ENCODE results near the gene LHFPL4. TPM values are rescaled to one million over a fixed set of nuclear protein-coding genes. Genes with fewer than 3 reads are reported as not detected.
"Not testable (repeated sequence)": the region's sequence is repeated elsewhere in the genome, so short reads cannot be mapped to it uniquely, and the experiment has no call there.

The LHFPL4 gene
- polyA plus RNA-seq, 1 donor = 1.1 TPM

DNA sequence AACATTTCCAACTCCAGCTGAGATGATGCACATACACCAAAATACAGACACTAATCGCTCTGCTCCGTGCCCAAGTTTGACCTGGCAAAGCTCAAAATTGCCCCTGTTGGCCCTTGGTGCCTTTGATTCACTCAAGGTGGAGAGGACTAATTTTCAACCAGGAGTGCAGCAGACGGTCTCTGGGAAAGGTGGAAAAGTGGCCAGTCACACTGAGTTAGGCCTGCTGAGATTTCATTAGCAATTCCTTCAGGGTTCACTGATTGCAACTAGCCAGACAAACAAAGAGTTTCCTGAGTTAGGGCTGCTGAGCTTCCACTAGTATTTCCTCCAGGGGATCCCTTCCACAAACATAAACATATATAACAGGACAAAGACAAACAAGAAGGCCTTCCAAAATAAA lies 28.7 kb upstream of the LHFPL4 start:
- no peaks in the 10 kb centered on the region for H3K36me3 ChIP-seq (ENCODE audit: control insufficient read depth, insufficient read depth, low read length)
- no peak for DNase-seq
- no CpG with 5 or more reads among the region's 3 CpGs for WGBS (ENCODE audit: insufficient coverage, low lambda C conversion rate)
- H3K27me3 ChIP-seq (ENCODE audit: control insufficient read depth, insufficient read depth, low read length) = no peaks in the 10 kb centered on the region
- H3K9me3 ChIP-seq (ENCODE audit: control insufficient read depth, low read depth, low read length) = peaks cover 4% of the 10 kb centered on the region
- no peak overlapping the region for H3K4me3 ChIP-seq (ENCODE audit: low read length)
- H3K27ac ChIP-seq (ENCODE audit: low read length) = no peak overlapping the region
- no peaks in the 10 kb centered on the region for H3K4me1 ChIP-seq (ENCODE audit: control insufficient read depth, insufficient read depth, low read length)

DNA sequence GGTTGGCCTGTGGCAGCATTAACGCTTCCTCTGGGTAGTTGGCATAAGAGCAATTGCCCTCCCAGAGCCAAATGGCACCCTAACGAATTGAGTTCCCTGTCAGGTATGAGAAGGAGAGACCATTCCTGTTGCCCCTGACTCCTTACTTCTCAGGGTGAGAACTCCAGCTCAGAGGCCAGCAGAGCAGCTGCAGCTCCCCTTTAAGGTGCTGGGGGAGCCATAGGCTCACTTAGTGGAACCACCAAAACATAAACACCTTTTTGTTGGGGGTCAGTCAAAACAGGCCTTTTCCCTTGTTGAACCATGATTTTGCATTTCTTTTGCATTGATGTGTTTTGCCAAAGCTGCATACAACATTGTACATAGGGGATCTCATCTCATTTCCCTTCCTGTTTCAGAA lies 28.1 kb upstream of the LHFPL4 start:
- no peaks in the 10 kb centered on the region for H3K27me3 ChIP-seq (ENCODE audit: control insufficient read depth, insufficient read depth, low read length)
- H3K4me1 ChIP-seq (ENCODE audit: control insufficient read depth, insufficient read depth, low read length) = no peaks in the 10 kb centered on the region
- H3K27ac ChIP-seq (ENCODE audit: low read length) = no peak overlapping the region
- H3K9me3 ChIP-seq (ENCODE audit: control insufficient read depth, low read depth, low read length) = peaks cover 4% of the 10 kb centered on the region
- no peaks in the 10 kb centered on the region for H3K36me3 ChIP-seq (ENCODE audit: control insufficient read depth, insufficient read depth, low read length)
- DNase-seq = no peak
- no CpG with 5 or more reads among the region's 2 CpGs for WGBS (ENCODE audit: insufficient coverage, low lambda C conversion rate)
- no peak overlapping the region for H3K4me3 ChIP-seq (ENCODE audit: low read length)

DNA sequence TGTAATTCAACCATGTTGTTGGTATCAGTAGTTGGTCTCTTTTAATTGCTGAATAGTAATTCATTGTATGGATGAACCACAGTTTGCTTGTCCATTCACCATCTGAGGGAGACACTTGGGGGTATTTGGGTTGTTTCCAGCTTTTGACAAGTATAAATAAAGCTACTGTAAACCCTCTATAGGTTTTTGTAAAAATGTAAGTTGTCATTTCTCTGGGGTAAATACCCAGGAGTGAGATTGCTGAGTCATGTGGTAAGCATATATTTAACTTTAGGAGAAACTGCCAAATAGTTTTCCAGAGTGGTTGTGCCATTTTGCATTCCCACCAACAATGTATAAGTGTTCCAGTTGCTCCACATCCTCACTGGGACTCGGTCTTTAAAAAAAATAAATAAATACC lies 15.4 kb upstream of the LHFPL4 start:
- peaks cover 7% of the 10 kb centered on the region for H3K9me3 ChIP-seq (ENCODE audit: control insufficient read depth, low read depth, low read length)
- no peak overlapping the region for H3K27ac ChIP-seq (ENCODE audit: low read length)
- H3K36me3 ChIP-seq (ENCODE audit: control insufficient read depth, insufficient read depth, low read length) = no peaks in the 10 kb centered on the region
- no peak for DNase-seq
- no CpG with 5 or more reads among the region's 1 CpG for WGBS (ENCODE audit: insufficient coverage, low lambda C conversion rate)
- no peak overlapping the region for H3K4me3 ChIP-seq (ENCODE audit: low read length)
- H3K27me3 ChIP-seq (ENCODE audit: control insufficient read depth, insufficient read depth, low read length) = no peaks in the 10 kb centered on the region
- no peaks in the 10 kb centered on the region for H3K4me1 ChIP-seq (ENCODE audit: control insufficient read depth, insufficient read depth, low read length)

DNA sequence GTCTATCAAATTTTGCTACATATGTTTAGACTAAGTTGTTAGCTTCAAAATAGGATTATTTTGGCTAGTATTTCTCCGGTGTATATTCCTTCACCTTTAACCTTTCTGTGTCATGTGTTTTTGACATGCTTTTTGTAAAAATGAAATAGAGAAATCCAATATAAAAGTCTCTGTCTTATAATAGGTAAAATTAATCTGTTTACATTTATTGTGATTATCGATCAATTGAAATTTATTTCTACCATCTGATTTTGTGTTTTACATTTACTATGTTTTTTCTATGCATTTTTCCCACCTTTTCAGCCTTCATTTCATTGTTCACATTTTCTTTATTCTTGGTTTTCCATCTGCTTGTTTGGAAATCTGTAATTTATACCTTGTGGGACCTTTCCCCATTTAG lies 11.7 kb upstream of the LHFPL4 start:
- Histone ChIP-seq H3K27ac (ENCODE audit: low read length) (no peak overlapping the region), H3K9me3 (ENCODE audit: control insufficient read depth, low read depth, low read length) (peaks cover 7% of the 10 kb centered on the region), H3K4me1 (ENCODE audit: control insufficient read depth, insufficient read depth, low read length) (no peaks in the 10 kb centered on the region), H3K27me3 (ENCODE audit: control insufficient read depth, insufficient read depth, low read length) (no peaks in the 10 kb centered on the region), H3K4me3 (ENCODE audit: low read length) (no peak overlapping the region), H3K36me3 (ENCODE audit: control insufficient read depth, insufficient read depth, low read length) (no peaks in the 10 kb centered on the region)
- no peak for DNase-seq
- WGBS (ENCODE audit: insufficient coverage, low lambda C conversion rate) = 85% methylated on average over 2 of the region's 2 CpGs

DNA sequence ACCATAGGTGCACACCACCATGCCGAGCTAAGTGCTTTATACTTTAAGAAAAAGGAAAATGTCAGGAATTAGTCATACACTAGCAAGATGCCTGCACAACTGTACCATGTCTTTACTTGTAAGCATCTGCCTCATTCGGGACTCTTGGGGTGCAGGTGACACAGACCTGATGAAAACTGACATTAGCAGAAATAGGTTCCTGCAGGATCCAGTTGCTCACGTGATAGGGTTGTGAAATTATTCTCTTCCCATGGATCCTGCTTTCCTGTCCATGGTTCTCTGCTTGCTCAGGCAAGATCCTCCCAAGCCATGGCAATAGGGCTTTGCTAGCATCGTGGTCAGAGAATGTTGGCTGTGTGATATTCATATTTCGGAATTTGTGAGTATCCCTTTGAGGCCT lies 10.2 kb upstream of the LHFPL4 start:
- H3K27me3 ChIP-seq (ENCODE audit: control insufficient read depth, insufficient read depth, low read length) = no peaks in the 10 kb centered on the region
- H3K4me3 ChIP-seq (ENCODE audit: low read length) = no peak overlapping the region
- 60% methylated on average over 1 of the region's 5 CpGs for WGBS (ENCODE audit: insufficient coverage, low lambda C conversion rate)
- DNase-seq = no peak
- H3K36me3 ChIP-seq (ENCODE audit: control insufficient read depth, insufficient read depth, low read length) = no peaks in the 10 kb centered on the region
- no peaks in the 10 kb centered on the region for H3K4me1 ChIP-seq (ENCODE audit: control insufficient read depth, insufficient read depth, low read length)
- H3K9me3 ChIP-seq (ENCODE audit: control insufficient read depth, low read depth, low read length) = peaks cover 3% of the 10 kb centered on the region
- no peak overlapping the region for H3K27ac ChIP-seq (ENCODE audit: low read length)

DNA sequence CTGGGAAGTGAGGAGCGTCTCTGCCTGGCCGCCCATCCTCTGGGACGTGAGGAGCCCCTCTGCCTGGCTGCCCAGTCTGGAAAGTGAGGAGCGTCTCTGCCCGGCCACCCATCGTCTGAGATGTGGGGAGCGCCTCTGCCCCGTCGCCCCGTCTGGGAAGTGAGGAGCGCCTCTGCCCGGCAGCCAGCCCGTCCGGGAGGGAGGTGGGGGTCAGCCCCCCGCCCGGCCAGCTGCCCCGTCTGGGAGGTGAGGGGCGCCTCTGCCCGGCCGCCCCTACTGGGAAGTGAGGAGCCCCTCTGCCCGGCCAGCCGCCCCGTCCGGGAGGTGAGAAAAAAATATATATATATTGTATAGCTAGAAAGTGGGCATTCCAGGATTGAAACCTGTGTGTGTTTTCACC lies 6.4 kb upstream of the LHFPL4 start:
- no CpG with 5 or more reads among the region's 24 CpGs for WGBS (ENCODE audit: insufficient coverage, low lambda C conversion rate)
- H3K27ac ChIP-seq (ENCODE audit: low read length); H3K9me3 ChIP-seq (ENCODE audit: control insufficient read depth, low read depth, low read length); DNase-seq; H3K4me1 ChIP-seq (ENCODE audit: control insufficient read depth, insufficient read depth, low read length); H3K36me3 ChIP-seq (ENCODE audit: control insufficient read depth, insufficient read depth, low read length); H3K4me3 ChIP-seq (ENCODE audit: low read length); H3K27me3 ChIP-seq (ENCODE audit: control insufficient read depth, insufficient read depth, low read length): not testable (repeated sequence)

DNA sequence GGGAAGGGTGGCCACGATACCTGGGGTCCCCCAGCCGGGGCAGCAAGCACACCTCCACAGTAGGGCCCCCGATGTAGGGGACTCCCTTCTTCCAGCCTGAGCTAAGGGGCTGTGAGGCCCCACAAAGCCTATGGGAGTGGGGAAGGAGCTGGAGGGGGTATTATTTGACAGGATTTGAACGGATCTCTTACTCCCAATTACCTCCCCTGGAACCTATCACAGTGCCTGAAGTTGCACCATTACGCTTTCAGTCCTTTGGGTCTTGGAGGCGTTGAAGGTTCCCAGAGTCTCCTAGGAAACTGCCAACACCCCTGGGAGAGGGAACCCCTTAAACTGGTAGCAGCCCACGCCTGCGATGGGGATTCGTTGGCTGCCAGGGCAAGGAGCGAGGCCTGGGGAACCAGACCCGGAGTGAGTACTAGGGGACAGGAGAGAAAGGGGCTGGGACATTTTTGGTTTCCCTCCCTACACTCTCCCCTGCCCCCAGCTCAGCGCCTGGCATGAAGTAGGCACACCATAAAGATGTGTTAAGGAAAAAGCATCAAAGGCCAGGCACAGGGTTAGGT lies 409 bp upstream of the LHFPL4 start:
- Histone ChIP-seq H3K4me1 (ENCODE audit: control insufficient read depth, insufficient read depth, low read length) (no peaks in the 10 kb centered on the region), H3K27me3 (ENCODE audit: control insufficient read depth, insufficient read depth, low read length) (peaks cover 32% of the 10 kb centered on the region), H3K27ac (ENCODE audit: low read length) (no peak overlapping the region), H3K4me3 (ENCODE audit: low read length) (no peak overlapping the region), H3K9me3 (ENCODE audit: control insufficient read depth, low read depth, low read length) (peaks cover 2% of the 10 kb centered on the region), H3K36me3 (ENCODE audit: control insufficient read depth, insufficient read depth, low read length) (no peaks in the 10 kb centered on the region)
- WGBS (ENCODE audit: insufficient coverage, low lambda C conversion rate) = no CpG with 5 or more reads among the region's 12 CpGs
- no peak for DNase-seq

DNA sequence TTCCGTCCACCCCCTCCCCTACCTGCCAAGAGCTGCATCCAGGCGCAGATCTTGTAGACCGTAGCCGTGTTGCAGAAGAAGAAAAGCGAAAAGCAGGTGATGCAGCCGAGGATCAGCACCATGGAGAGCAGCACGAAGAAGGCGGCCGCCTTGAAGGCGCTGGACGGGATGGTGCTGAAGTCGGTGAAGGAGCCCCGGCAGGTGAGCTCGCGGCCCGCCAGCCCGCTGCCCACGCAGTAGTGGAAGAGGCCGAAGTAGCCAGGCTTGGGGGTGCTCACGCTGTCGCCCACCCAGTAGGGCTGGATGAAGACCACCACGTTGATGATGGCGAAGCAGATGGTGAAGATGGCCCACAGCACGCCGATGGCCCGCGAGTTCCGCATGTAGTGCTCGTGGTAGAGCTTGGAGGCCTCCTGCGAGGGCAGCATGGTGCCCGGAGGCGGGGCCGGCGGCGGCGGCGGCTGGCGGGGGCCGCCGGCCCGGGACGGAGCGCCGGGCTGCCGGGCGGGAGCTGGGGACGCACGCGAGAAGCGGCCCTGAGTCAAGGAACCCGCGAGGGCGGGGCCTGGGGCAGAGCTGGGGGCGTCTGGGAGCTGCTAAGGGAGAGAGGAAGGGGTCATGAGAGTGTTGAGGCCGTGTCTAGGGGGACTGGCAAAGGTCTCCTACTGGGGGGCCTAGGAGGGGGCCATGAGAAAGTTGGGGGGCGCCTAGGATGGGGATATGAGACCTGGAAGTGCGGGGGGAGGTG lies 1.2 kb downstream of the LHFPL4 start:
- WGBS (ENCODE audit: insufficient coverage, low lambda C conversion rate) = no CpG with 5 or more reads among the region's 57 CpGs
- Histone ChIP-seq H3K27me3 (ENCODE audit: control insufficient read depth, insufficient read depth, low read length) (peaks cover 32% of the 10 kb centered on the region), H3K9me3 (ENCODE audit: control insufficient read depth, low read depth, low read length) (peaks cover 2% of the 10 kb centered on the region), H3K4me1 (ENCODE audit: control insufficient read depth, insufficient read depth, low read length) (no peaks in the 10 kb centered on the region), H3K4me3 (ENCODE audit: low read length) (no peak overlapping the region), H3K27ac (ENCODE audit: low read length) (no peak overlapping the region), H3K36me3 (ENCODE audit: control insufficient read depth, insufficient read depth, low read length) (no peaks in the 10 kb centered on the region)
- DNase-seq = peak; percentile 33 to 68

DNA sequence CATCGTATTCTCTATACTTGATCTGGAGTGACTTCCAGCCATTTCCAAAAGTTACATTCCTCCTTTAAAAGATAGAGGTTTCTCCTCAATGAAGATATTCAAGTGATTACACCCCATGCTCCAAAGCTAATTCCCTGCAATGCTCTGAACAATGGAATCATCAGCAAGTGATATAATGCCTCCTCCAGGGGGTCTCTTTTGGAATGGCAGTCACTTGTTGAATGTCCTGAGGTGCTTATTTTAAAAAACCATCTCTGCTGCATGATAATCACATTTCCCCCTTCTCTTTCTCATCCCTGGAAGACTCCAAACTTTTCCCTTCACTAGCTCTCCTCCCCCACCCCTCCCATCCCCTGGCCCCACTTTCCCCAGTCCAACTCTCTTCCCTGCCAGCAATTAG lies 2.6 kb downstream of the LHFPL4 start:
- Histone ChIP-seq H3K4me1 (ENCODE audit: control insufficient read depth, insufficient read depth, low read length) (no peaks in the 10 kb centered on the region), H3K27ac (ENCODE audit: low read length) (no peak overlapping the region), H3K4me3 (ENCODE audit: low read length) (no peak overlapping the region), H3K9me3 (ENCODE audit: control insufficient read depth, low read depth, low read length) (peaks cover 2% of the 10 kb centered on the region), H3K36me3 (ENCODE audit: control insufficient read depth, insufficient read depth, low read length) (no peaks in the 10 kb centered on the region), H3K27me3 (ENCODE audit: control insufficient read depth, insufficient read depth, low read length) (peaks cover 32% of the 10 kb centered on the region)
- DNase-seq = no peak
- no CpG with 5 or more reads among the region's 1 CpG for WGBS (ENCODE audit: insufficient coverage, low lambda C conversion rate)

DNA sequence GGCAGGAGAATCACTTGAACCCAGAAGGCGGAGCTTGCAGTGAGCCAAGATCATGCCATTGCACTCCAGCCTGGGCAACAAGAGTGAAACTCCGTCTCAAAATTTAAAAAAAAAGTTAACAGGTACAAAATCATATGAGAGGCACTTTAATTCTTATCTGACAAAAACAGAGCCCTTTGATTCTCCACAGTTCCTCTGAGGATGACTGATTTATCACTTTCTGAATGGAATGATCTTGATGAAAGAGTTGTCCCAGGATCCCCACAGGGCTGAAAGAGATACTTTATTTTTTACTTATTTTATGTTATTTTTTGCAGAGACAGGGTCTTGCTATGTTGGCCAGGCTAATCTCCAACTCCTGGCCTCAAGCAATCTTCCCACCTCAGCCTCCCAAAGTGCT lies 4.0 kb downstream of the LHFPL4 start:
- no peak for DNase-seq
- Histone ChIP-seq H3K27ac (ENCODE audit: low read length) (no peak overlapping the region), H3K4me3 (ENCODE audit: low read length) (no peak overlapping the region), H3K36me3 (ENCODE audit: control insufficient read depth, insufficient read depth, low read length) (no peaks in the 10 kb centered on the region), H3K4me1 (ENCODE audit: control insufficient read depth, insufficient read depth, low read length) (no peaks in the 10 kb centered on the region), H3K27me3 (ENCODE audit: control insufficient read depth, insufficient read depth, low read length) (peaks cover 25% of the 10 kb centered on the region), H3K9me3 (ENCODE audit: control insufficient read depth, low read depth, low read length) (peaks cover 2% of the 10 kb centered on the region)
- WGBS (ENCODE audit: insufficient coverage, low lambda C conversion rate) = 93% methylated on average over 2 of the region's 2 CpGs

DNA sequence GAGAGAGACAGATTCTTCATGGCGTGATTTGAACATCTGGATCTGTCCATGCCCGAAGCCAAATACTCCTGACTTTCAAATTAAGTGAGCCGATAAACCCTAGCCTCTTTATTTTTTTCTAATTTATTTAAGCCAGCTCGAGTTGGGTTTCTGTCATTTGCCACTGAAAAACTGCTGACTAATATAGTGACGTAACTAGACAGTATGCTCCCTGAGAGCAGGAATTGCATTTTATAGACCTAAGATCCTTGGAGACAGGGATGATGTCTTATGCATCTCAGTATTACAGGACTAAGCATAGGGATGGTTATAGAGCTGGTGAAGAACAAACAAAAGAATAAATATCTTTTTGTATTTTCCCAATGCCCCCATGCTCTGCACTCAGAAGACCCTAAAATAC lies 4.6 kb downstream of the LHFPL4 start:
- Histone ChIP-seq H3K27ac (ENCODE audit: low read length) (no peak overlapping the region), H3K4me3 (ENCODE audit: low read length) (no peak overlapping the region), H3K4me1 (ENCODE audit: control insufficient read depth, insufficient read depth, low read length) (no peaks in the 10 kb centered on the region), H3K27me3 (ENCODE audit: control insufficient read depth, insufficient read depth, low read length) (peaks cover 19% of the 10 kb centered on the region), H3K9me3 (ENCODE audit: control insufficient read depth, low read depth, low read length) (peaks cover 2% of the 10 kb centered on the region), H3K36me3 (ENCODE audit: control insufficient read depth, insufficient read depth, low read length) (no peaks in the 10 kb centered on the region)
- no peak for DNase-seq
- WGBS (ENCODE audit: insufficient coverage, low lambda C conversion rate) = no CpG with 5 or more reads among the region's 5 CpGs
